Measurements from ENCODE around the gene FLNC.

FLNC gene

DNA sequence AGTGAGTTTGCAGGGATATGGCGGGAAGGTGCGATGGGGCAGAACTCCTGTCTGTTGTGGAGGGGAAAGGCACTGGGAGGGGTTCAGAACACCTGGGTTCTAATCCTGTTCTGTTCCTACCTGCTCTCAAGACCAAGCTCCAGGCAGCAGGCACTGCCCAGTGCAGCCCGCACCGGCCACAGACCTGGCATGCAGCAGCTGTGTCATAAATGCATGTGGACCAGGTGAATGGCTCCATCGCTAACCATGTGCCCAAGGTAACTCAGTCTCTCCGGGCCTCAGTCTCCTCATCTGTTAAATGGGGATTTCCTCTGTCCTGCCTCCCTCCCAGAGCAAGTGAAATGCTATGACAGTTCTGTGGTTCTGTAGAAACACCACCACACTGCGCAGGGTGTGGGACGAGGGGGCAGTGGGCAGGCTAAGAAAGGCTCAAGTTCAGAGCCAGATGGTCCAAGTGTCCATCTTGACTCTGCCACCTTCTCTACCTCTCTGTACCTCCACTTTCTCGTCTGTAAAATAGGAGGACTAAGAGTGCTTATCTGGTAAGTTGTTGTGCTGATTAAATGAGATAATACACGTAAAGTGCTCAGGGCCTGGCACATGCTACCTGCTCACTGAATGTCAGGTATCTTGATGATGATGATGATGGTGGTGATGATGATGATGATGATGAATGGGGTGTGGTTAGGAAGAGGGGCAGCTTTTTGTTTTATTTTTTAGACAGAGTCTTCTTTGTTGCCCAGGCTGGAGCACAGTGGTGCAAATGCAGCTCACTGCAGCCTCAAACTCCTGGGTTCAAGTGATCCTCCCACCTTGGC, 55.4 kb downstream of the FLNC start:
- Histone ChIP-seq H3K36me3 (no peaks in the 10 kb centered on the region), H3K4me3 (ENCODE audit: low read depth, low read length) (no peak overlapping the region), H3K9me3 (ENCODE audit: severe bottlenecking) (no peaks in the 10 kb centered on the region), H3K27ac (no peak overlapping the region), H3K27me3 (ENCODE audit: insufficient read depth, low read depth, severe bottlenecking) (peaks cover 4% of the 10 kb centered on the region)
- TF ChIP-seq, protein P1, sequence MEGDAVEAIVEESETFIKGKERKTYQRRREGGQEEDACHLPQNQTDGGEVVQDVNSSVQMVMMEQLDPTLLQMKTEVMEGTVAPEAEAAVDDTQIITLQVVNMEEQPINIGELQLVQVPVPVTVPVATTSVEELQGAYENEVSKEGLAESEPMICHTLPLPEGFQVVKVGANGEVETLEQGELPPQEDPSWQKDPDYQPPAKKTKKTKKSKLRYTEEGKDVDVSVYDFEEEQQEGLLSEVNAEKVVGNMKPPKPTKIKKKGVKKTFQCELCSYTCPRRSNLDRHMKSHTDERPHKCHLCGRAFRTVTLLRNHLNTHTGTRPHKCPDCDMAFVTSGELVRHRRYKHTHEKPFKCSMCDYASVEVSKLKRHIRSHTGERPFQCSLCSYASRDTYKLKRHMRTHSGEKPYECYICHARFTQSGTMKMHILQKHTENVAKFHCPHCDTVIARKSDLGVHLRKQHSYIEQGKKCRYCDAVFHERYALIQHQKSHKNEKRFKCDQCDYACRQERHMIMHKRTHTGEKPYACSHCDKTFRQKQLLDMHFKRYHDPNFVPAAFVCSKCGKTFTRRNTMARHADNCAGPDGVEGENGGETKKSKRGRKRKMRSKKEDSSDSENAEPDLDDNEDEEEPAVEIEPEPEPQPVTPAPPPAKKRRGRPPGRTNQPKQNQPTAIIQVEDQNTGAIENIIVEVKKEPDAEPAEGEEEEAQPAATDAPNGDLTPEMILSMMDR (IDR thresholded peaks at IDR 0.05; ENCODE audit: low read depth, low read length), result no peak
- DNase-seq, result no peak

DNA sequence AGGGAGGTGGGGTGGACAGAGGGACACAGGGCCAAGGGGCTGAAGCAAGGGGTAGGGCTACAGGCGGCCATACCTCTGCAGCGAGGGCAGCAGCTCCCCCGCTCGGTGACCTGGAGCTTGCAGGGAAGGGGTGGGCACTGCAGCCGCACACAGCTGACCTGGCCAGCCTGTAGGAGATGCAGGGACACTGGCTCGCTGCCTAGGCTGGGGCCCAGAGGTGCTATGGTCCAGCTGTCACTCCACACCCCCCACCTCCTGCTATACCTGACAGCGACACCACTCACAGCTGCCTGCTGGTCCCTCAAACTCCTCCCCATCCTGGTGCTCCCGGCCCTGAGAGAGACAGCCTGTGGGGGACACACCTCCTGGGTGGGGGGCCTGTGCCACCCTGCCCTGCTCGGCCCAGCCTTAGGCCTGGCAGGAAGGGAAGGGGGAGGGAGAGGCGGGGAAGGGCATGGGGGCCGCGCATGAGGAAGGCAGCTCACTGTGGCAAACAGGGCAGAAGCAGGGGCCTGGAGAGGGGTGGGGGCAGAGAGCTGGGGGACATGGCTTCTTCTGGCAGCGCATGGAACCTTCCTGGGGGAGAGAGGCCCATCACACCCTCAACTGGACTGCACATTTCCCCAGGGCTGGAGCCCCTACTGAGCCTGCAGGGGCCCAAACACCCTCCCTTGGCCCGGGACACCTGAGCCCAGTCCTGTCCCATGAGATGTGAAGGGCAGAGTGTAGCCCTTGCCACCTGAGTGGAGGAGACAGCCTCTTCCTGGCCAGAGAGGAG, 56.4 kb downstream of the FLNC start:
- TF ChIP-seq, protein P1 (IDR thresholded peaks at IDR 0.05; ENCODE audit: low read depth, low read length), result no peak
- no peaks in the 10 kb centered on the region for H3K9me3 ChIP-seq (ENCODE audit: severe bottlenecking)
- peaks cover 8% of the 10 kb centered on the region for H3K27me3 ChIP-seq (ENCODE audit: insufficient read depth, low read depth, severe bottlenecking)
- H3K27ac ChIP-seq, result no peak overlapping the region
- H3K4me3 ChIP-seq (ENCODE audit: low read depth, low read length), result no peak overlapping the region
- no peak for DNase-seq
- no peaks in the 10 kb centered on the region for H3K36me3 ChIP-seq

DNA sequence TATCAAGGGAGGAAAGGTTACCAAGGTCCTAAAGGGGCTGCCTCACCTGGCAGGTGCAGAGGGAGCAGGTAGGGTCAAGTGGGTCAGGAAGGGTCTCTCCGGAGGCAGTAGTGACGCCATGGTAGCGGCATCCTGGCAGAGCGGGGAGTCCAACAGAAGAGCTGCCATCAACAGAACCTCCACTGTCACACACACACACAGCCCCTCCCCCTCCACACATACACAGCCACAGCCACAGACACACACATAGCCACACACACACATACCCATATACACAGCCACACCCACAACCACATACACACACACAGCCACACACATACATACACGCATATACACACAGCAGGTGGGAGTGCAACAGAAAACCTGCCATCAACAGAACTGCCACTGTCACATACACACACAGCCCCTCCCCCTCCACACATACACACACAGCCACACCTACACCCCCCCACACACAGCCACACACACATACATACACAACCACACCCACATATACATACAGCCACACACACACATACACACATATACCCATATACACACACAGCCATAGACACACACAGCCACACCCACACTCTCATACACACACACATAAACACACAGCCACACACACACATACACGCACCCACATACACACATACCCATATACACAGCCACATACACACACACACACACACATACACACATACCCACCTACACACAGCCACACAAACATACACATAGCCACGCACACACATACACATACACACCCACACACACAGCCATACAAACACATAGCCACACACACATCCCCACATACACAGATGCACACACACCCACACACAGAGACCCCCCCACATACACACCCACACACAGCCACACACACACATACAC, 57.2 kb downstream of the FLNC start:
- Histone ChIP-seq H3K4me3 (ENCODE audit: low read depth, low read length) (no peak overlapping the region), H3K27ac (no peak overlapping the region)
- DNase-seq, result no peak

DNA sequence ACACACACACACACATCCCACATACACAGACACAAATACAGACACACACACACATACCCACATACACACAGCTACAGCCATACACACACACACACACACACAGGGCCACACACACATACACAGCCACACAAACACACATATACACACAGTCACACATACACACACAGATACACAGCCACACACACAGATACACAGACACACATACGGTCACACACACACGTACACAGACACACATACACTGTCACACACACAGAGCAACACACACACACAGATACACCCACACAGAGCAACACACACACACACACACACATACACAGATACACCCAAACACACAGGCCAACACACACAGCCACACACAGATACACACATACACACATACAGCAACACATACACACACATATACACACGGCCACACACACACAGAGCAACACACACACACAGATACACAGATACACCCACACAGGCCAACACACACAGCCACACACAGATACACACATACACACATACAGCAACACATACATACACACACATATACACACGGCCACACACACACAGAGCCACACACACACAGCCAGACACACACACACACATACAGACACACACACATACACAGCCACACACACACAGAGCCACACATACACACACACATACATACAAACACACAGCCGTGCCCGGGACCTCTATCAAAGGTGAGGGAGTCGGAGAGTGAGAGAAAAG, 58.0 kb downstream of the FLNC start:
- Histone ChIP-seq H3K36me3 (no peaks in the 10 kb centered on the region), H3K27me3 (ENCODE audit: insufficient read depth, low read depth, severe bottlenecking) (peaks cover 10% of the 10 kb centered on the region), H3K9me3 (ENCODE audit: severe bottlenecking) (no peaks in the 10 kb centered on the region), H3K27ac (no peak overlapping the region), H3K4me3 (ENCODE audit: low read depth, low read length) (no peak overlapping the region)
- no peak for DNase-seq
- TF ChIP-seq, protein P1 (IDR thresholded peaks at IDR 0.05; ENCODE audit: low read depth, low read length), result no peak

More for the DNA sequence above, 57.2 kb downstream of the FLNC start:
- no peaks in the 10 kb centered on the region for H3K9me3 ChIP-seq (ENCODE audit: severe bottlenecking)
- H3K27me3 ChIP-seq (ENCODE audit: insufficient read depth, low read depth, severe bottlenecking), result peaks cover 10% of the 10 kb centered on the region
- TF ChIP-seq, protein P1 (IDR thresholded peaks at IDR 0.05; ENCODE audit: low read depth, low read length), result no peak
- no peaks in the 10 kb centered on the region for H3K36me3 ChIP-seq

DNA sequence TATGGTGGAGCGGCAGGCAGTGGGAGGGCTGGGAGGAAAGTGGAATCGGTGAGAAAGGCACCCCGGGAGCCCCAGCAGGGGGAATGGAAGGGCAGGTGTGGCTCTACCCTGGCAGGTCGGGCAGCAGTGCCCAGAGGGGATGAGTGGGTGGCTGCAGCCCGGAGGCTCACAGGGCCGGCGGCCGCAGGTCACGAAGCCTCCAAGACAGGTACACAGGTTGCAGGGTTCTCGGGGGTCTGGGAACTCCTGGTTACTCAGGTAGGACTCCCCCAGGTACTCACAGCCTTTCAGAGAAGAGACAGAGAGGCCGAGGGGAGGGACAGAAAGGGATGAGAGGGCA, 58.5 kb downstream of the FLNC start:
- Histone ChIP-seq H3K36me3 (no peaks in the 10 kb centered on the region), H3K27me3 (ENCODE audit: insufficient read depth, low read depth, severe bottlenecking) (peaks cover 10% of the 10 kb centered on the region), H3K4me3 (ENCODE audit: low read depth, low read length) (no peak overlapping the region), H3K27ac (no peak overlapping the region), H3K9me3 (ENCODE audit: severe bottlenecking) (no peaks in the 10 kb centered on the region)
- TF ChIP-seq, protein P1 (IDR thresholded peaks at IDR 0.05; ENCODE audit: low read depth, low read length), result no peak
- DNase-seq, result no peak
